Liver (tissue), 9 donors: ENCODE results near the gene SH2D3C. TPM values are rescaled to one million over a fixed set of nuclear protein-coding genes. Genes with fewer than 3 reads are reported as not detected.

Experiments
- DNase-seq: peaks from one replicate; pipeline ENCODE4 v3.0.0-alpha.2; 2017; ENCODE audit warnings: low spot score
- H3K27ac ChIP-seq, 2 donors: one replicate each; pipeline ENCODE4 v1.7.0; 2013; ENCODE audit warnings: inconsistent platforms in 2 of 2, low read length in 2 of 2, control low read depth in 1 of 2, low read depth in 1 of 2, mild to moderate bottlenecking in 1 of 2
- H3K27me3 ChIP-seq, 4 donors: one replicate each; pipeline versions ENCODE4 v1.6.1 to v1.7.0; 2013; ENCODE audit warnings: low read length in 3 of 4, inconsistent platforms in 1 of 4, mild to moderate bottlenecking in 1 of 4, moderate library complexity in 1 of 4; ENCODE audit not compliant: control insufficient read depth in 4 of 4, insufficient read depth in 4 of 4
- H3K36me3 ChIP-seq, 4 donors: one replicate each; pipeline versions ENCODE4 v1.6.1 to v1.7.0; 2013; ENCODE audit warnings: low read length in 3 of 4, mild to moderate bottlenecking in 3 of 4, low read depth in 1 of 4, moderate library complexity in 1 of 4; ENCODE audit not compliant: control insufficient read depth in 4 of 4, insufficient read depth in 3 of 4
- H3K4me1 ChIP-seq, 4 donors: one replicate each; pipeline versions ENCODE4 v1.6.1 to v1.7.0; 2013; ENCODE audit warnings: low read length in 3 of 4, mild to moderate bottlenecking in 3 of 4, moderate library complexity in 1 of 4; ENCODE audit not compliant: control insufficient read depth in 4 of 4, insufficient read depth in 4 of 4
- H3K4me3 ChIP-seq, 3 donors: one replicate each; pipeline versions ENCODE4 v1.6.1 to v1.7.0; 2013; ENCODE audit warnings: low read length in 3 of 3, control low read depth in 1 of 3, low read depth in 1 of 3, mild to moderate bottlenecking in 1 of 3
- H3K9ac ChIP-seq, 2 donors: one replicate each; pipeline ENCODE4 v1.7.0; 2013; ENCODE audit warnings: low read length in 2 of 2, mild to moderate bottlenecking in 2 of 2, moderate library complexity in 2 of 2, control low read depth in 1 of 2, low read depth in 1 of 2
- H3K9me3 ChIP-seq, 4 donors: one replicate each; pipeline versions ENCODE4 v1.6.1 to v1.7.0; 2013; ENCODE audit warnings: low read length in 3 of 4; ENCODE audit not compliant: control insufficient read depth in 4 of 4
- EGR1 ChIP-seq, 2 donors: IDR thresholded peaks; 2 replicates each; pipeline ENCODE4 v1.6.1; 2016 to 2018; ENCODE audit warnings: antibody characterized with exemption in 2 of 2, low read depth in 2 of 2
- FOXA1 ChIP-seq: IDR thresholded peaks from 2 replicates; pipeline ENCODE4 v1.6.1; 2016; ENCODE audit warnings: antibody characterized with exemption
- FOXA2 ChIP-seq: IDR thresholded peaks from 2 replicates; pipeline ENCODE4 v1.6.1; 2016; ENCODE audit warnings: antibody characterized with exemption
- GABPA ChIP-seq, 2 donors: IDR thresholded peaks in 1 of 2; conservative IDR thresholded peaks in 1 of 2; 2 replicates each; pipeline ENCODE4 v1.6.1; 2016; ENCODE audit warnings: antibody characterized with exemption in 2 of 2, mild to moderate bottlenecking in 1 of 2, moderate library complexity in 1 of 2
- HNF4A ChIP-seq, 2 donors: conservative IDR thresholded peaks; 2 replicates each; pipeline ENCODE4 v1.6.1; 2016; ENCODE audit warnings: antibody characterized with exemption in 2 of 2, mild to moderate bottlenecking in 2 of 2
- HNF4G ChIP-seq: IDR thresholded peaks from 2 replicates; pipeline ENCODE4 v1.6.1; 2016; ENCODE audit warnings: antibody characterized with exemption
- JUND ChIP-seq, 2 donors: IDR thresholded peaks; 2 replicates each; pipeline ENCODE4 v1.6.1; 2016; ENCODE audit warnings: antibody characterized with exemption in 2 of 2
- NR2F2 ChIP-seq: IDR thresholded peaks from 2 replicates; pipeline ENCODE4 v1.6.1; 2016; ENCODE audit warnings: antibody characterized with exemption
- RAD21 ChIP-seq, 2 donors: IDR thresholded peaks; 2 replicates each; pipeline ENCODE4 v1.6.1; 2016; ENCODE audit warnings: antibody characterized with exemption in 2 of 2, mild to moderate bottlenecking in 2 of 2
- RXRA ChIP-seq, 2 donors: IDR thresholded peaks; 2 replicates each; pipeline ENCODE4 v1.6.1; 2017 to 2018; ENCODE audit warnings: antibody characterized with exemption in 2 of 2, mild to moderate bottlenecking in 1 of 2
- SP1 ChIP-seq: IDR thresholded peaks from 2 replicates; pipeline ENCODE4 v1.6.1; 2018; ENCODE audit warnings: antibody characterized with exemption, mild to moderate bottlenecking
- TAF1 ChIP-seq: conservative IDR thresholded peaks from 2 replicates; pipeline ENCODE4 v1.6.1; 2016; ENCODE audit warnings: antibody characterized with exemption, mild to moderate bottlenecking
- YY1 ChIP-seq: IDR thresholded peaks from 2 replicates; pipeline ENCODE4 v1.6.1; 2016; ENCODE audit warnings: antibody characterized with exemption, mild to moderate bottlenecking
- WGBS: extraction: QIAGEN DNeasy Blood & Tissue Kit; methylation state at CpG from one replicate; pipeline ENCODE4 v1.1.7; 2013; 5-methylcytosine and 5-hydroxymethylcytosine counted together
- polyA plus RNA-seq, 2 donors: library from polyadenylated mRNA; stranded (reverse) in 1 of 2; unstranded in 1 of 2; fragments of 200-250 nt in 1 of 2; fragments of >200 nt in 1 of 2; fragmentation: Nextera tagmentation in 1 of 2; extraction: Ambion mirVana in 1 of 2; gene quantifications; one replicate each; pipeline versions ENCODE4 v1.2.1 to v1.2.3, GENCODE V29; 2013 to 2015
- total RNA-seq, 2 donors: library from RNA; depleted of rRNA; stranded (reverse); fragments of >200 nt; gene quantifications; one replicate each; pipeline ENCODE4 v1.2.3, GENCODE V29; 2014
- TF ChIP-seq, protein P1 (sequence below): IDR thresholded peaks from 2 replicates; pipeline ENCODE4 v1.6.1; 2016; ENCODE audit warnings: antibody characterized with exemption, mild to moderate bottlenecking
- TF ChIP-seq, protein P2 (sequence below): IDR thresholded peaks from 2 replicates; pipeline ENCODE4 v1.6.1; 2016; ENCODE audit warnings: antibody characterized with exemption
- TF ChIP-seq, protein P3 (sequence below): IDR thresholded peaks from 2 replicates; pipeline ENCODE4 v1.6.1; 2016; ENCODE audit warnings: antibody characterized with exemption
- TF ChIP-seq, protein P4 (sequence below): fragments of 150-350 bp; IDR thresholded peaks from 2 replicates; pipeline ENCODE4 v1.5.1; 2017; ENCODE audit warnings: improper control_type of control experiment, low read depth, low read length; ENCODE audit not compliant: missing input control
- donor health status: healthy.
- donor health status: healthy.
- donor health status: healthy.
- donor health status: healthy.
- donor health status: healthy.

The SH2D3C gene, protein sequence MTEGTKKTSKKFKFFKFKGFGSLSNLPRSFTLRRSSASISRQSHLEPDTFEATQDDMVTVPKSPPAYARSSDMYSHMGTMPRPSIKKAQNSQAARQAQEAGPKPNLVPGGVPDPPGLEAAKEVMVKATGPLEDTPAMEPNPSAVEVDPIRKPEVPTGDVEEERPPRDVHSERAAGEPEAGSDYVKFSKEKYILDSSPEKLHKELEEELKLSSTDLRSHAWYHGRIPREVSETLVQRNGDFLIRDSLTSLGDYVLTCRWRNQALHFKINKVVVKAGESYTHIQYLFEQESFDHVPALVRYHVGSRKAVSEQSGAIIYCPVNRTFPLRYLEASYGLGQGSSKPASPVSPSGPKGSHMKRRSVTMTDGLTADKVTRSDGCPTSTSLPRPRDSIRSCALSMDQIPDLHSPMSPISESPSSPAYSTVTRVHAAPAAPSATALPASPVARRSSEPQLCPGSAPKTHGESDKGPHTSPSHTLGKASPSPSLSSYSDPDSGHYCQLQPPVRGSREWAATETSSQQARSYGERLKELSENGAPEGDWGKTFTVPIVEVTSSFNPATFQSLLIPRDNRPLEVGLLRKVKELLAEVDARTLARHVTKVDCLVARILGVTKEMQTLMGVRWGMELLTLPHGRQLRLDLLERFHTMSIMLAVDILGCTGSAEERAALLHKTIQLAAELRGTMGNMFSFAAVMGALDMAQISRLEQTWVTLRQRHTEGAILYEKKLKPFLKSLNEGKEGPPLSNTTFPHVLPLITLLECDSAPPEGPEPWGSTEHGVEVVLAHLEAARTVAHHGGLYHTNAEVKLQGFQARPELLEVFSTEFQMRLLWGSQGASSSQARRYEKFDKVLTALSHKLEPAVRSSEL
- total RNA-seq (1 to 10 TPM; 4.8 to 5.1 TPM), polyA plus RNA-seq (1 to 10 TPM; 2.2 to 3.1 TPM)

DNA sequence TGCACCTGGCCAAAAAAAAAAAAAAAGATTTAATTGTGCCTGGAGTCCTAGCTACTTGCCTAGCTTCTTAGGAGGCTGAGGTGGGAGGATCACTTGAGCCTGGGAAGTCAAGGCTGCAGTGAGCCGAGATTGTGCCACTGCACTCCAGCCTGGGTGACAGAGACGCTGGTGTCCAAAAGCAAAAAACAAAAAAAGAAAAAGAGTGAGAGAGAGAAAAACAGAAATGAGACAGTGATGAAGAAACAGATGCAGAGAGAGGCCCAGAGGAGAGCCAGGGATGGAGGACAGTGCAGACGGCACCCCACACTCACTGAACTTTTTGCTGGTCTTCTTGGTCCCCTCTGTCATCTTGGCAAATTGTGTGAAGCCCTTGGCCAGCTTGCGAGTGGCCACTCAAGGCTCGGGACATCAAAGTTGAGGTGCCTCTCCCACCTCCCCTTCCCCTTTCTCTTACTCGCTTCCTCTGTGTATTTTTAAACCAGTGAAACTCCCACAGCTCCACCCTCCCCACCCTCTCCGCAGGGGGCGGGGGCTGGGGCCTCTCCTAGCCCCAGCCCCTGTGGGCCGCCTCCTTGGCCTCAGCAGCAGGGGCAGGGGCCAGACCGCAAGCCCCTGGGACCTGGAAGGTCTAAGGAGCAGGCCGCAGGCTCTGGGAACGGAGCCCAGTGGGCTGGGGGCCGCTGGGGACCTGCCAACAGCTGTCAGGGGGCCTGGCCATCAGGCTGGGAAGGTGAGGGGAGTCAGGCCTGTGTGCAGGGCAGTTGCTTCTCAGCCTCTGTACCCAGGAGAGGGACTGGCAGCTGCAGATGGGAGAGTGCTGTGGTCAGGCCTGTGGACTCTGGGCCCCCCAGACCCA lies at the start of gene SH2D3C:
Gene SH2D3C (minus strand): TSS at position 387 of the 856 bp plus-strand sequence. CDS start 39 bp downstream, at position 348.
- no peak for DNase-seq
- H3K9me3 ChIP-seq = no peaks in the 10 kb centered on the region
- WGBS = 67% methylated on average over 13 of the region's 13 CpGs
- H3K27me3 ChIP-seq = no peaks in the 10 kb centered on the region
- H3K36me3 ChIP-seq = no peaks in the 10 kb centered on the region
- peak within 1 kb of the TSS; percentile 72 to 80 for H3K27ac ChIP-seq
- peak within 1 kb of the TSS in 1 of 2 donors; percentile 45 for H3K9ac ChIP-seq
- peaks cover 0 to 4% (median 0%) of the 10 kb centered on the region in 4 donors for H3K4me1 ChIP-seq
- TF ChIP-seq HNF4A (conservative IDR thresholded peaks at IDR 0.05) (no peak), JUND (IDR thresholded peaks at IDR 0.05) (no peak), SP1 (no peak), HNF4G (no peak), YY1 (no peak), NR2F2 (no peak), TAF1 (no peak), FOXA1 (no peak), EGR1 (IDR thresholded peaks at IDR 0.05; ENCODE audit: low read depth in 2 of 2) (no peak), RXRA (IDR thresholded peaks at IDR 0.05) (no peak), FOXA2 (no peak), GABPA (IDR thresholded peaks at IDR 0.05 in 1 of 2, conservative IDR thresholded peaks at IDR 0.05 in 1 of 2) (no peak), RAD21 (IDR thresholded peaks at IDR 0.05) (no peak)
- TF ChIP-seq, protein P1, sequence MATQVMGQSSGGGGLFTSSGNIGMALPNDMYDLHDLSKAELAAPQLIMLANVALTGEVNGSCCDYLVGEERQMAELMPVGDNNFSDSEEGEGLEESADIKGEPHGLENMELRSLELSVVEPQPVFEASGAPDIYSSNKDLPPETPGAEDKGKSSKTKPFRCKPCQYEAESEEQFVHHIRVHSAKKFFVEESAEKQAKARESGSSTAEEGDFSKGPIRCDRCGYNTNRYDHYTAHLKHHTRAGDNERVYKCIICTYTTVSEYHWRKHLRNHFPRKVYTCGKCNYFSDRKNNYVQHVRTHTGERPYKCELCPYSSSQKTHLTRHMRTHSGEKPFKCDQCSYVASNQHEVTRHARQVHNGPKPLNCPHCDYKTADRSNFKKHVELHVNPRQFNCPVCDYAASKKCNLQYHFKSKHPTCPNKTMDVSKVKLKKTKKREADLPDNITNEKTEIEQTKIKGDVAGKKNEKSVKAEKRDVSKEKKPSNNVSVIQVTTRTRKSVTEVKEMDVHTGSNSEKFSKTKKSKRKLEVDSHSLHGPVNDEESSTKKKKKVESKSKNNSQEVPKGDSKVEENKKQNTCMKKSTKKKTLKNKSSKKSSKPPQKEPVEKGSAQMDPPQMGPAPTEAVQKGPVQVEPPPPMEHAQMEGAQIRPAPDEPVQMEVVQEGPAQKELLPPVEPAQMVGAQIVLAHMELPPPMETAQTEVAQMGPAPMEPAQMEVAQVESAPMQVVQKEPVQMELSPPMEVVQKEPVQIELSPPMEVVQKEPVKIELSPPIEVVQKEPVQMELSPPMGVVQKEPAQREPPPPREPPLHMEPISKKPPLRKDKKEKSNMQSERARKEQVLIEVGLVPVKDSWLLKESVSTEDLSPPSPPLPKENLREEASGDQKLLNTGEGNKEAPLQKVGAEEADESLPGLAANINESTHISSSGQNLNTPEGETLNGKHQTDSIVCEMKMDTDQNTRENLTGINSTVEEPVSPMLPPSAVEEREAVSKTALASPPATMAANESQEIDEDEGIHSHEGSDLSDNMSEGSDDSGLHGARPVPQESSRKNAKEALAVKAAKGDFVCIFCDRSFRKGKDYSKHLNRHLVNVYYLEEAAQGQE = no peak
- TF ChIP-seq, protein P2, sequence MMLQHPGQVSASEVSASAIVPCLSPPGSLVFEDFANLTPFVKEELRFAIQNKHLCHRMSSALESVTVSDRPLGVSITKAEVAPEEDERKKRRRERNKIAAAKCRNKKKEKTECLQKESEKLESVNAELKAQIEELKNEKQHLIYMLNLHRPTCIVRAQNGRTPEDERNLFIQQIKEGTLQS = no peak
- TF ChIP-seq, protein P3, sequence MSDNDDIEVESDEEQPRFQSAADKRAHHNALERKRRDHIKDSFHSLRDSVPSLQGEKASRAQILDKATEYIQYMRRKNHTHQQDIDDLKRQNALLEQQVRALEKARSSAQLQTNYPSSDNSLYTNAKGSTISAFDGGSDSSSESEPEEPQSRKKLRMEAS = no peak
- TF ChIP-seq, protein P4, sequence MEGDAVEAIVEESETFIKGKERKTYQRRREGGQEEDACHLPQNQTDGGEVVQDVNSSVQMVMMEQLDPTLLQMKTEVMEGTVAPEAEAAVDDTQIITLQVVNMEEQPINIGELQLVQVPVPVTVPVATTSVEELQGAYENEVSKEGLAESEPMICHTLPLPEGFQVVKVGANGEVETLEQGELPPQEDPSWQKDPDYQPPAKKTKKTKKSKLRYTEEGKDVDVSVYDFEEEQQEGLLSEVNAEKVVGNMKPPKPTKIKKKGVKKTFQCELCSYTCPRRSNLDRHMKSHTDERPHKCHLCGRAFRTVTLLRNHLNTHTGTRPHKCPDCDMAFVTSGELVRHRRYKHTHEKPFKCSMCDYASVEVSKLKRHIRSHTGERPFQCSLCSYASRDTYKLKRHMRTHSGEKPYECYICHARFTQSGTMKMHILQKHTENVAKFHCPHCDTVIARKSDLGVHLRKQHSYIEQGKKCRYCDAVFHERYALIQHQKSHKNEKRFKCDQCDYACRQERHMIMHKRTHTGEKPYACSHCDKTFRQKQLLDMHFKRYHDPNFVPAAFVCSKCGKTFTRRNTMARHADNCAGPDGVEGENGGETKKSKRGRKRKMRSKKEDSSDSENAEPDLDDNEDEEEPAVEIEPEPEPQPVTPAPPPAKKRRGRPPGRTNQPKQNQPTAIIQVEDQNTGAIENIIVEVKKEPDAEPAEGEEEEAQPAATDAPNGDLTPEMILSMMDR = no peak
- H3K4me3 ChIP-seq = peak within 1 kb of the TSS in 1 of 3 donors; percentile 18
